Measurements from ENCODE around the gene SYP.

Gene SYP

DNA sequence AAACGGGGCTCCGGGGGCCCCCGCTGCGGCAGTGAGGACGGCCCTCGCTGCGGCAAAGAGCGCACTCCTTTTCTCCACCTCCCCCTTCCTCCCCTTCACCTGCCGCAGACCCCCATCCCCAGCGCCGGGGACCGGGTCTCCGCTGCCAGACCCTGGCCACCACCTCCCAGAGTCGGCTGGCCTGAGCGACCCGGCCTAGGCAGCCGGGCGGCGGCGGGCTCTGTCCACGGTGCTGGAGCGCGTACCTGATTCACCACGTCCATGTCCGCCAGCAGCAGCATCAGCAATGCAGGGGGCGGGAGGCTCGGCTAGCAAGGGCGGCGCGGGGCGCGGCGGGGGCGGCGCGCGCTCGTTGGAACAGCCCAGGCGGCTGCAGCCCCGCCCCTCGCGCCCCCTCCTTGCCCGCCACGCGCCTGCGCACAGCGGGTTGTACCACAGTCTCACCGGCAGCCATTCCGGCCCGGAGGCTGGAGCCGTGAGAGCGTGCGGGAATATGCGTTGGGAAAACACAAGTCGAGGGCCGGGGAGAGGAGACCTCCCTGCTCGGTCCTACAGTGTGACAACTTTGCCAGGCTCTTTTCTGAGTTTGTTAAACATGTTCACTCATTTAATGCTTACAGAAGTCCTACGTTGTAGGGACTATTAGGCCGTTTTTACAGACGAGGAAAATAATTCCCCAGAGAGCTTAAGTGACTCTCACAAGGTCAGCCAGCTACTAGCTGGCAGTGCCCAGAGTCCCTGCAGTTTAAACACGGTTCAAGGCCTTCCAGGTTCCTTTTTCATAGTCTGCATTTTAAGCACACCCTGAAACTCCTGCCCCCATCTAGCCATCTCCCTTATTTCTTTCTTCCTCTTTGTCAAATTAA, at the start of gene SYP:
TSS of gene SYP (minus strand) at position 288 of the 866 bp plus-strand sequence. CDS start at position 281, 7 bp downstream.
- Histone ChIP-seq H2AFZ (ENCODE audit: low read depth, low read length) (peak within 1 kb of the TSS; percentile 89), H3K27me3 (ENCODE audit: insufficient read depth, low read length, poor library complexity) (no peaks in the 10 kb centered on the region), H3K4me3 (ENCODE audit: low read depth in 1 of 2, low read length in 2 of 2) (peak within 1 kb of the TSS; percentile 16 to 61; a peak in 3 of 4 replicates), H3K9me3 (ENCODE audit: insufficient read depth, low read length, severe bottlenecking) (no peaks in the 10 kb centered on the region), H3K4me1 (ENCODE audit: insufficient read depth, low read length) (peaks cover 19% of the 10 kb centered on the region), H3K27ac (ENCODE audit: low read length) (peak within 1 kb of the TSS; percentile 87), H3K4me2 (ENCODE audit: insufficient read depth, low read length) (peak within 1 kb of the TSS; percentile 75), H3K79me2 (ENCODE audit: insufficient read depth, low read length) (no peaks in the 10 kb centered on the region), H3K9ac (ENCODE audit: low read depth, low read length) (peak within 1 kb of the TSS; percentile 67), H4K20me1 (ENCODE audit: insufficient read depth, low read length) (no peaks in the 10 kb centered on the region), H3K36me3 (ENCODE audit: insufficient read depth, low read length) (no peaks in the 10 kb centered on the region)
- ATAC-seq (ENCODE audit: insufficient read depth, low read depth), result peak; percentile 96
- no peak for TF ChIP-seq EZH2 (IDR thresholded peaks at IDR 0.05; ENCODE audit: borderline replicate concordance, low read depth, low read length, severe bottlenecking)
- TF ChIP-seq, protein P1, sequence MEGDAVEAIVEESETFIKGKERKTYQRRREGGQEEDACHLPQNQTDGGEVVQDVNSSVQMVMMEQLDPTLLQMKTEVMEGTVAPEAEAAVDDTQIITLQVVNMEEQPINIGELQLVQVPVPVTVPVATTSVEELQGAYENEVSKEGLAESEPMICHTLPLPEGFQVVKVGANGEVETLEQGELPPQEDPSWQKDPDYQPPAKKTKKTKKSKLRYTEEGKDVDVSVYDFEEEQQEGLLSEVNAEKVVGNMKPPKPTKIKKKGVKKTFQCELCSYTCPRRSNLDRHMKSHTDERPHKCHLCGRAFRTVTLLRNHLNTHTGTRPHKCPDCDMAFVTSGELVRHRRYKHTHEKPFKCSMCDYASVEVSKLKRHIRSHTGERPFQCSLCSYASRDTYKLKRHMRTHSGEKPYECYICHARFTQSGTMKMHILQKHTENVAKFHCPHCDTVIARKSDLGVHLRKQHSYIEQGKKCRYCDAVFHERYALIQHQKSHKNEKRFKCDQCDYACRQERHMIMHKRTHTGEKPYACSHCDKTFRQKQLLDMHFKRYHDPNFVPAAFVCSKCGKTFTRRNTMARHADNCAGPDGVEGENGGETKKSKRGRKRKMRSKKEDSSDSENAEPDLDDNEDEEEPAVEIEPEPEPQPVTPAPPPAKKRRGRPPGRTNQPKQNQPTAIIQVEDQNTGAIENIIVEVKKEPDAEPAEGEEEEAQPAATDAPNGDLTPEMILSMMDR (IDR thresholded peaks at IDR 0.05; ENCODE audit: borderline replicate concordance, extremely low read depth, low read length, poor library complexity, severe bottlenecking), result no peak
- DNase-seq, result peak; percentile 89

DNA sequence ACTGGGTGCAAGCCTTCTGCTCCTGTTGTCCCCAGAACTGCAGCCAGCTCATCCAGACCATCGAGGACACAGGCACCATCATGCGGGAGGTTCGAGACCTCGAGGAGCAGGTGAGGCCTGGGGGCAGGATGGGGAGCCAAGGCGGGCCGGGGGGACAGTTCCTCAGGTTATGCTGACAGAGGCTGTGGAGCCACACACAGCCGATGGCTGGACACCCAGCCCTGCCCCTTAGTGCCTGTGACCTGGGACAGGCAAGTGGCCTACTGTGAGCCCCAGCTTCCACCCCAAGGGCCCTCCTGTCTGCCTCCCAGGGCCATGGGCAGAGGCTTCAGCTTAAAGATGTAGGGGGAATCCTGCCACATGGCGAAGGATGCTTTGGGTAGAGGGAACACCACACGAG, 49.6 kb upstream of the SYP start:
- no peak overlapping the region for H3K4me2 ChIP-seq (ENCODE audit: insufficient read depth, low read length)
- ATAC-seq (ENCODE audit: insufficient read depth, low read depth) (no peak), DNase-seq (no peak)
- H3K9me3 ChIP-seq (ENCODE audit: insufficient read depth, low read length, severe bottlenecking), result no peaks in the 10 kb centered on the region
- H3K9ac ChIP-seq (ENCODE audit: low read depth, low read length), result no peak overlapping the region
- H3K27me3 ChIP-seq (ENCODE audit: insufficient read depth, low read length, poor library complexity), result no peaks in the 10 kb centered on the region
- H3K4me3 ChIP-seq (ENCODE audit: low read depth in 1 of 2, low read length in 2 of 2), result no peak overlapping the region
- H3K4me1 ChIP-seq (ENCODE audit: insufficient read depth, low read length), result no peaks in the 10 kb centered on the region
- no peak overlapping the region for H2AFZ ChIP-seq (ENCODE audit: low read depth, low read length)
- H3K27ac ChIP-seq (ENCODE audit: low read length), result no peak overlapping the region
- H3K79me2 ChIP-seq (ENCODE audit: insufficient read depth, low read length), result no peaks in the 10 kb centered on the region
- H3K36me3 ChIP-seq (ENCODE audit: insufficient read depth, low read length), result peaks cover 24% of the 10 kb centered on the region
- H4K20me1 ChIP-seq (ENCODE audit: insufficient read depth, low read length), result no peaks in the 10 kb centered on the region
- TF ChIP-seq, protein P1 (IDR thresholded peaks at IDR 0.05; ENCODE audit: borderline replicate concordance, extremely low read depth, low read length, poor library complexity, severe bottlenecking), result no peak
- no peak for TF ChIP-seq EZH2 (IDR thresholded peaks at IDR 0.05; ENCODE audit: borderline replicate concordance, low read depth, low read length, severe bottlenecking)

DNA sequence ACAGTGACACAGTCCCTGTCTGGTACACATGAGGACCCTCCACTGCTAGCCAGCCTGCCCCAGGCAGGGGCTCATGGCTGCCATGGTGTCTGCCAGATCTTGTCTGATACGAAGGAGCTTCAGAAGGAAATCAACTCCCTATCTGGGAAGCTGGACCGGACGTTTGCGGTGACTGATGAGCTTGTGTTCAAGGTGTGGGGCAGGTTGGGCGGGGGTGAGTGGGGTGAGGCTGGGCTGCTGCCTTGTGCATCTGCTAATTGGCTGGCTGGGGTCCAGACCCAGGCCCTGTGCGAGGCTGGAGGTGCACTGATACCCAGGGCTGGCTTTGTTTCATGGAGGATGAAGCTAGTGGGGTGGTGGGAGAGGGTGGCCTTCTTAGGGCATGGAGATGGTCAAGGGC, 49.1 kb upstream of the SYP start:
- no peaks in the 10 kb centered on the region for H4K20me1 ChIP-seq (ENCODE audit: insufficient read depth, low read length)
- DNase-seq, result no peak
- H3K27me3 ChIP-seq (ENCODE audit: insufficient read depth, low read length, poor library complexity), result no peaks in the 10 kb centered on the region
- H3K27ac ChIP-seq (ENCODE audit: low read length), result no peak overlapping the region
- H3K79me2 ChIP-seq (ENCODE audit: insufficient read depth, low read length), result no peaks in the 10 kb centered on the region
- no peak overlapping the region for H3K9ac ChIP-seq (ENCODE audit: low read depth, low read length)
- no peaks in the 10 kb centered on the region for H3K9me3 ChIP-seq (ENCODE audit: insufficient read depth, low read length, severe bottlenecking)
- H3K4me2 ChIP-seq (ENCODE audit: insufficient read depth, low read length), result no peak overlapping the region
- H3K4me1 ChIP-seq (ENCODE audit: insufficient read depth, low read length), result no peaks in the 10 kb centered on the region
- ATAC-seq (ENCODE audit: insufficient read depth, low read depth), result no peak
- peaks cover 24% of the 10 kb centered on the region for H3K36me3 ChIP-seq (ENCODE audit: insufficient read depth, low read length)
- H2AFZ ChIP-seq (ENCODE audit: low read depth, low read length), result no peak overlapping the region
- TF ChIP-seq, protein P1 (IDR thresholded peaks at IDR 0.05; ENCODE audit: borderline replicate concordance, extremely low read depth, low read length, poor library complexity, severe bottlenecking), result no peak
- TF ChIP-seq EZH2 (IDR thresholded peaks at IDR 0.05; ENCODE audit: borderline replicate concordance, low read depth, low read length, severe bottlenecking), result no peak
- H3K4me3 ChIP-seq (ENCODE audit: low read depth in 1 of 2, low read length in 2 of 2), result no peak overlapping the region
